ENCODE data around the gene CD4. TPM values are rescaled to one million over a fixed set of nuclear protein-coding genes. Genes with fewer than 3 reads are reported as not detected.

Gene CD4
- total RNA-seq, 4 donors from 2014 or later: 6.6 to 16.2 (median 10.1) TPM

- Histone ChIP-seq H3K4me3 (peak overlapping the region; percentile 80 to 97 (median 86)), H3K27me3 (no peaks in the 10 kb centered on the region), H3K4me1 (peaks cover 32 to 43% (median 41%) of the 10 kb centered on the region in 4 donors), H3K27ac (replicated peaks in 1 of 4) (peak overlapping the region; percentile 98 to 99 (median 98)), H3K9me3 (no peaks in the 10 kb centered on the region), H3K36me3 (peaks cover 31 to 72% (median 68%) of the 10 kb centered on the region in 4 donors)
- no peak for DNase-seq (ENCODE audit: extremely low spot score)
- TF ChIP-seq POLR2A (IDR thresholded peaks at IDR 0.05; ENCODE audit: low read depth) (no peak), POLR2AphosphoS5 (IDR thresholded peaks at IDR 0.05) (no peak), EP300 (IDR thresholded peaks at IDR 0.05) (no peak), CTCF (IDR thresholded peaks at IDR 0.05) (no peak)
- WGBS: 80% methylated on average over 18 of the region's 19 CpGs
- intact Hi-C loops (cut with DNase I): no loop called here
Measured at GRCh38 chr12:6866163-6866919, 77.0 kb downstream of the CD4 start.

GRCh38 chr12:6866920-6867412 lies 77.6 kb downstream of the CD4 start:
- 1% methylated on average over 15 of the region's 33 CpGs for WGBS
- DNase-seq (ENCODE audit: extremely low spot score): peak; percentile 94
- TF ChIP-seq POLR2AphosphoS5 (IDR thresholded peaks at IDR 0.05) (no peak), POLR2A (IDR thresholded peaks at IDR 0.05; ENCODE audit: low read depth) (no peak), EP300 (IDR thresholded peaks at IDR 0.05) (no peak), CTCF (IDR thresholded peaks at IDR 0.05) (no peak)
- Histone ChIP-seq H3K27ac (replicated peaks in 1 of 4) (peak overlapping the region; percentile 98 to 99 (median 98)), H3K4me1 (peaks cover 38 to 49% (median 47%) of the 10 kb centered on the region in 4 donors), H3K4me3 (peak overlapping the region; percentile 80 to 97 (median 86)), H3K27me3 (no peaks in the 10 kb centered on the region), H3K9me3 (no peaks in the 10 kb centered on the region), H3K36me3 (peaks cover 25 to 68% (median 65%) of the 10 kb centered on the region in 4 donors)
- intact Hi-C loops (cut with DNase I): no loop called here

- Histone ChIP-seq H3K27ac (replicated peaks in 1 of 4) (peak within 1 kb of the TSS; percentile 98 to 99 (median 98)), H3K27me3 (no peaks in the 10 kb centered on the region), H3K9me3 (no peaks in the 10 kb centered on the region), H3K4me3 (peak within 1 kb of the TSS; percentile 80 to 97 (median 86)), H3K4me1 (peaks cover 41 to 56% (median 51%) of the 10 kb centered on the region in 4 donors), H3K36me3 (peaks cover 21 to 62% (median 58%) of the 10 kb centered on the region in 4 donors)
- 0% methylated on average over 16 of the region's 86 CpGs for WGBS
- TF ChIP-seq CTCF (IDR thresholded peaks at IDR 0.05) (no peak), POLR2AphosphoS5 (IDR thresholded peaks at IDR 0.05) (peak; percentile 94 to 99), POLR2A (IDR thresholded peaks at IDR 0.05; ENCODE audit: low read depth) (peak; percentile 96), EP300 (IDR thresholded peaks at IDR 0.05) (no peak)
- DNase-seq (ENCODE audit: extremely low spot score): peak; percentile 98
- intact Hi-C loops (cut with DNase I): no loop called here
Measured at GRCh38 chr12:6867413-6868210, 78.3 kb downstream of the CD4 start, which contains the start of gene TPI1. TPI1 (plus strand) TSS chr12:6867531; CDS start chr12:6867567, 36 bp downstream.

- H3K4me3 ChIP-seq: peak overlapping the region; percentile 80 to 97 (median 86)
- H3K4me1 ChIP-seq: peaks cover 41 to 59% (median 51%) of the 10 kb centered on the region in 4 donors
- 6% methylated on average over 22 of the region's 22 CpGs for WGBS
- peaks cover 21 to 53% (median 51%) of the 10 kb centered on the region in 4 donors for H3K36me3 ChIP-seq
- peak overlapping the region; percentile 98 to 99 (median 98) for H3K27ac ChIP-seq (replicated peaks in 1 of 4)
- TF ChIP-seq EP300 (IDR thresholded peaks at IDR 0.05): no peak
- TF ChIP-seq POLR2A (IDR thresholded peaks at IDR 0.05; ENCODE audit: low read depth): no peak
- no peak for TF ChIP-seq POLR2AphosphoS5 (IDR thresholded peaks at IDR 0.05)
- no peak for TF ChIP-seq CTCF (IDR thresholded peaks at IDR 0.05)
- intact Hi-C loops (cut with DNase I): no loop called here
- DNase-seq (ENCODE audit: extremely low spot score): no peak
- no peaks in the 10 kb centered on the region for H3K27me3 ChIP-seq
- H3K9me3 ChIP-seq: no peaks in the 10 kb centered on the region
Measured at GRCh38 chr12:6868211-6869048, 79.1 kb downstream of the CD4 start.

All from esophagus muscularis mucosa (tissue), 4 donors.